ENCODE data around the gene TMEM44.
"Not testable (repeated sequence)": the region's sequence is repeated elsewhere in the genome, so short reads cannot be mapped to it uniquely, and the experiment has no call there.

The TMEM44 gene

DNA sequence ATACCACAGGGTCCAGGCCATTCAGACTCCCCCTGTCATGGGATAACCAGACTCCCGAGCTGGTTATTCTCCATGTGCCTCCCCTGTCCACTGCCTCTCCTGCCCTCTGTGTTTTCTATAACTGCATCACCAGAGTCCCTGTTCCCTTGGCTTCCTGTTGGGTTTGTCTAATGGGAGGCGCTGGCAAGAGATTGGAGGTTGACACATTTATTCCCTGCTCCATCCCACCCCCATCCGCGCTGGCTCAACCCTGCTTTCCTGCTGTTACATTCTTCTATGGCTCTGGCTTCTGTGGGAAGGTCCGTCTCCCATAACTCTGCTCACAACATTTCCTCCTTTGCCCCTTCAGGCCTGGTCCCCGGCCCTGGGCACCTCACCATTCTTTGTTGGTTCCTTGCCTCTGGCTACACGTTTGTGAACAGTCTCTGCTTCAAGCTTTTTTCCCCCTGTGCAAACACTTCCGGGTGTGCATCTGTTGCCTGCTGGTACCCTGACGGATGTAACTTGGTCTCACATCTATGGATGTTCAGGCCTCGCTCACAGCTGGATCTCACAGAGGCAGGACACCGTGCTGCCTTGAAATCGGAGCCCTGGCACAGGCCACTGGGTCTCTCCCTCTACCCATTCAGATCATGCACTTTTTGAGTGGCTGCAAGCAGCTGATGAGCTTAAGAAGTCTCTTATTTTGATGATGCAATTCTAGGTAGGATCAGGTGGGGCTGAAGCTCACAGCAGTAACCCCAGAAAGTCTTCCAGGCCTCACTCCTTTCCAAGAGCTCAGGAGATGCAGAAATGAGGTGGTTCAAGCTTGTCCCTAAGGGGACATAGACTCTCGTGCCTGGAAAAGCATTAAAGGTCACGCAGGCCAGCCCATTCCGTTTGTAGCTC lies 77.8 kb downstream of the TMEM44 start:
- Histone ChIP-seq H3K79me2 (ENCODE audit: control insufficient read depth, insufficient read depth, low read length, unreplicated experiment) (no peaks in the 10 kb centered on the region), H3K27ac (ENCODE audit: low read depth, low read length) (no peak overlapping the region), H3K4me1 (ENCODE audit: control insufficient read depth, insufficient read depth, low read length, unreplicated experiment) (peaks cover 6% of the 10 kb centered on the region), H2AFZ (ENCODE audit: low read length, unreplicated experiment) (no peak overlapping the region), H3K4me3 (ENCODE audit: low read depth, low read length) (no peak overlapping the region), H3K36me3 (ENCODE audit: insufficient read depth, low read length) (no peaks in the 10 kb centered on the region), H3K27me3 (ENCODE audit: insufficient read depth, low read length) (no peaks in the 10 kb centered on the region)

DNA sequence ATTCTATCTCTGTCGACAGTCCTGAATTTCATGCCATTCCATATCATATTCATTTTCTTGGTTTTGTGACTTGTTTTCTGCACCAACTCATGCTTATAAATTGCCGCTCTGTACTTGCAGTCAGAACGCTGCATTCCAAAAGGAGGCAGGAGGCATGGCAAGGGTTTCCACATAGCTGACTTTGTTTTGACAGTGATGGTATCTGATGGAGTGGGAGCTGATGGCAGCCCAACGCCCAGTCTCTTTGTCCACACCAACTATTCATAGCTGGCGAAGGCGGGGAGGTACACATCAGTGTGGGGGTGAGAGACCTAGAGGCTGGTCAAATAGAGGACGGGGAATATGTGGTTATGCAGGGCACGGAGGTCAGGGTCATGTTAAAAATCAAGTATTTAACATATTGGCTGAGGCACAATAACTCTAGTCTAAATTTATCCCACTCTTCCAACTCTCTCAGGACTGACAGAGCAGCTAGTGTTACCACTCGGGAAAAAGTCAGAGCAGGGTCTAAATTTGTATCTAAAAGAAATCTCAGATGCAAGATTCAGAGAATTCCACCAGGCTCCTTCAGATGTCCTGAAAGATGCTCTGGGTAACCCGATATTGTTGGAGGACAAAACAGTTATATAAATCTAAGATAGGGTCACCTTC lies 78.6 kb downstream of the TMEM44 start:
- H3K4me3 ChIP-seq (ENCODE audit: low read depth, low read length) = no peak overlapping the region
- no peak overlapping the region for H3K27ac ChIP-seq (ENCODE audit: low read depth, low read length)
- no peaks in the 10 kb centered on the region for H3K27me3 ChIP-seq (ENCODE audit: insufficient read depth, low read length)
- H3K79me2 ChIP-seq (ENCODE audit: control insufficient read depth, insufficient read depth, low read length, unreplicated experiment) = no peaks in the 10 kb centered on the region
- H3K36me3 ChIP-seq (ENCODE audit: insufficient read depth, low read length) = no peaks in the 10 kb centered on the region
- peaks cover 6% of the 10 kb centered on the region for H3K4me1 ChIP-seq (ENCODE audit: control insufficient read depth, insufficient read depth, low read length, unreplicated experiment)
- H2AFZ ChIP-seq (ENCODE audit: low read length, unreplicated experiment) = no peak overlapping the region

DNA sequence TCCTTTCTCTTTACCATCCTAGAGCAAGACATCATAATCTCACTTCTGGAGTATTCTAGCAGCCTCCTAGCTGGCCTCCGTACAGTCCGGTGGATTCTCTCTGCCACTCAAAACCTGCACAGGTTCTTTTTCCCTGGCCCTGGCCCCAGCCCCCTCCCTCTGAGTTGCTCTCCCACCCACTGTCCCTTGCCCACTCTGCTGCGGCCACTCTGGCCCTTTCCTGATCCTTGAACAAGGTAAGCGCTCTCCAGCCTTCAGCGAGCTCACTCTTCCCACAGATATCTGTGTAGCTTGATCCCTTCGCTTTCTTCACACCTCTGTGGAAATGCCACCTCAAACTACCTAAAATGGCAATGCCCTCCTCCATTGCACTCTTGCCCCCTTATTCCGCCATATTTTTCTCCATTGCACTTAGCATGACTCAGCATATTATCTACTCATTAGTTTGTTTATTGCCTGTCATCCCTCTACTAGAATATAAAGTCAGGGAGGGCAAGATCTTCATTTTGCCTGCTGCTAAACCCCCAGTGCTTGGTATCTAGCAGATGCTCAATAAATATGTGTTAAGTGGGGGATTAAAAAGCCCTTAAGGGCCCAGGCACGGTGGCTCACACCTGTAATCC lies 80.8 kb downstream of the TMEM44 start:
- H3K27ac ChIP-seq (ENCODE audit: low read depth, low read length) = no peak overlapping the region
- no peaks in the 10 kb centered on the region for H3K27me3 ChIP-seq (ENCODE audit: insufficient read depth, low read length)
- H3K4me1 ChIP-seq (ENCODE audit: control insufficient read depth, insufficient read depth, low read length, unreplicated experiment) = peaks cover 6% of the 10 kb centered on the region
- H3K36me3 ChIP-seq (ENCODE audit: insufficient read depth, low read length) = no peaks in the 10 kb centered on the region
- H3K79me2 ChIP-seq (ENCODE audit: control insufficient read depth, insufficient read depth, low read length, unreplicated experiment) = no peaks in the 10 kb centered on the region
- H3K4me3 ChIP-seq (ENCODE audit: low read depth, low read length) = no peak overlapping the region
- H2AFZ ChIP-seq (ENCODE audit: low read length, unreplicated experiment) = no peak overlapping the region

DNA sequence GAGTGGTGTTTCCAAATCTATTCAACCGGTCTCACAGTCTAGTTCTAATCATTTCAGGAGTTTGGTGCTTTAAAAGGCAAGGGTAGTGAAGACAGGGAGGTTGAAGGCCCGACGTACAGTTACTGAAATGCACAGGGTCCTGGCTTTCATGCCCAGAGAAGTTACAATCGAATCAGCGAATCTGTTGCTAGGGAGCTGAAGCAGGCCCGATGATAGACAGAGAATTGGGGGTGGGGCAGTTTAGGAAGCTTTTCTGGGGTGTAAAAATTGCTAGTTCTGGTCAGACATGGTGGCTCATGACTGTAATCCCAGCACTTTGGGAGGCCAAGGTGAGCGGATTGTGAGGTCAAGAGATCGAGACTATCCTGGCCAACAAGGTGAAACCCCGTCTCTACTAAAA lies 83.4 kb downstream of the TMEM44 start:
- H2AFZ ChIP-seq (ENCODE audit: low read length, unreplicated experiment) = no peak overlapping the region
- no peaks in the 10 kb centered on the region for H3K79me2 ChIP-seq (ENCODE audit: control insufficient read depth, insufficient read depth, low read length, unreplicated experiment)
- H3K4me3 ChIP-seq (ENCODE audit: low read depth, low read length) = no peak overlapping the region
- no peaks in the 10 kb centered on the region for H3K4me1 ChIP-seq (ENCODE audit: control insufficient read depth, insufficient read depth, low read length, unreplicated experiment)
- no peaks in the 10 kb centered on the region for H3K27me3 ChIP-seq (ENCODE audit: insufficient read depth, low read length)
- no peaks in the 10 kb centered on the region for H3K36me3 ChIP-seq (ENCODE audit: insufficient read depth, low read length)
- H3K27ac ChIP-seq (ENCODE audit: low read depth, low read length) = no peak overlapping the region

DNA sequence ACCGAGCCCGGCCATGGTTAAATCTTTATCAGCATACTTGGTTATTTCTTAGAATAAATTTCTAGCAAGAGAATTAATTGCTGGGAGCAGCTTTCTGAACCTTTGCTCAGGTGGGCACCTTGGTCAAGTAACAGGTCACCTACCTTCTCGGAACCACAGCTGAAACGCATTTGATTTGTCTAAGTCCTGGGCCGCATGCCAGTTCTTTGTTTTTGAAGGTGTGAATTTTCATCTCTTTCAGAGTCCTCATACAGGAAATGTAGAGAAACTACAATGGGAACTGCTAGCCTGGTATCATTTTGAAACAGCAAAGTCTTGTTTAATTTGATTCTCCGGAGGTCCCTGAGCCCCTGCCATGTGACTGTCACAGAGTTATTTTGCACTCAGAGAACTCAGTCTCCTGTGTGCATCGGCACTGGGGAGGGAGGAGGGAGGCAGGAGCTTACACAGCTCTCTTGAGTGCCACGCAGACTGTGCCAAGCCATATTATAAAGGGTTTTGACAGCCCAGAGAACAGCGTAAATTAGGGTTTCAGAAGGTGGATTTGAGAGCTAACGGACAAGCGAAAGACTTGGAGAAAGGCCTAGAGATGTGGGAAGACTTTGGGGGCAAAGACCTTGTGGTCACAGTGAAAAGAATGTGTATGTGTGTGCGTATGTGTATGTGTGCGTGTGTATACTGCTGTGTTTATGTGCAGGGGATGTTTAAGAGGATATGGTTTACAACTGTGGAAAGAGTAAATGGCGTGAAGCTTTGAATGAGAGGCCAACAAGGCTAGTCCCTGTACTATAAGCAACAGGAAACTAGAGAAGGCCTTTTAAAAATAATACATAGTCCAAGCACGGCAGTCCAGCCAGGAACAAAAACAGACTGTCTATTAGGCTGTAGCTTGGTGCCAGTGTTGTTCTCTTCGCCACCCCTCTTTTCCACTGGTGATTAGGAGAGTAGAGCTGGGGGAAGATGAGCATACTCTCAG lies 84.6 kb downstream of the TMEM44 start:
- Histone ChIP-seq H3K27me3 (ENCODE audit: insufficient read depth, low read length) (no peaks in the 10 kb centered on the region), H3K27ac (ENCODE audit: low read depth, low read length) (no peak overlapping the region), H3K36me3 (ENCODE audit: insufficient read depth, low read length) (no peaks in the 10 kb centered on the region), H3K79me2 (ENCODE audit: control insufficient read depth, insufficient read depth, low read length, unreplicated experiment) (no peaks in the 10 kb centered on the region), H3K4me1 (ENCODE audit: control insufficient read depth, insufficient read depth, low read length, unreplicated experiment) (no peaks in the 10 kb centered on the region), H3K4me3 (ENCODE audit: low read depth, low read length) (no peak overlapping the region), H2AFZ (ENCODE audit: low read length, unreplicated experiment) (no peak overlapping the region)

DNA sequence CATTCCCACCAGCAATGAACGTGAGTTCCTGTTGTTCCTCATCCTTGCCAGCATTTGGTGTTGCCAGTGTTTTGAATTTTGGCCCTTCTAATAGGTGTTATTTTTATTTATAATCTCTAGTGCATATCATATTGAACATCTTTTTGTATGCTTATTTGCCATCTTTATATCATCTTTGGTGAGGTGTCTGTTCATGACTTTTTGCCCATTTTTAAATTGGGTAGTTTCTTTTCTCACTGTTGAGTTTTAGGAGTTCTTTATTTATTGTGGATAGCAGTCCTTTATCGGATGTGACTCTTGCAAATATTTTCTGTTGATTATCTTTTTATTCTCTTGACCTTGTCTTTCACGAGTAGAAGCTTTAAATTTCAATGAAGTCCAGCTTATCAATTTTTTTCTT lies 86.2 kb downstream of the TMEM44 start:
- H3K27ac ChIP-seq (ENCODE audit: low read depth, low read length) = no peak overlapping the region
- H3K36me3 ChIP-seq (ENCODE audit: insufficient read depth, low read length) = no peaks in the 10 kb centered on the region
- no peaks in the 10 kb centered on the region for H3K4me1 ChIP-seq (ENCODE audit: control insufficient read depth, insufficient read depth, low read length, unreplicated experiment)
- H3K27me3 ChIP-seq (ENCODE audit: insufficient read depth, low read length) = no peaks in the 10 kb centered on the region
- H3K79me2 ChIP-seq (ENCODE audit: control insufficient read depth, insufficient read depth, low read length, unreplicated experiment) = no peaks in the 10 kb centered on the region
- H2AFZ ChIP-seq (ENCODE audit: low read length, unreplicated experiment) = no peak overlapping the region
- H3K4me3 ChIP-seq (ENCODE audit: low read depth, low read length) = no peak overlapping the region

DNA sequence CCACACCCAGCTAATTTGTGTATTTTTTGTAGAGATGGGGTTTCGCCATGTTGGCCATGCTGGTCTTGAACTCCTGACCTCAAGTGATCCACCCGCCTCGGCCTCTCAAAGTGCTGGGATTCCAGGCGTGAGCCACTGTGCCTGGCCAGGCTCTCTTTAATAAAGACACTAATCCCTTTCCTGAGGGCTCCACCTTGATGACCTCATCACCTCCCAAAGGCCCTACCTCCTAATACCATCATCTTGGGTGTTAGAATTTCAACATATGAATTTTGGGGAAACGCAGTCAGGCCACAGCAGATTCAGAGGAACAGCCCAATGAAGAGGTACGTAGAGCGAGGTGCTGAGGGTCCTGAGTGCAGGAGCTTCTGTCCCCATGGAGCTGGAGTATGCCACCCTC lies 87.7 kb downstream of the TMEM44 start:
- H3K4me3 ChIP-seq (ENCODE audit: low read depth, low read length); H3K36me3 ChIP-seq (ENCODE audit: insufficient read depth, low read length); H3K79me2 ChIP-seq (ENCODE audit: control insufficient read depth, insufficient read depth, low read length, unreplicated experiment); H3K4me1 ChIP-seq (ENCODE audit: control insufficient read depth, insufficient read depth, low read length, unreplicated experiment); H3K27ac ChIP-seq (ENCODE audit: low read depth, low read length); H2AFZ ChIP-seq (ENCODE audit: low read length, unreplicated experiment); H3K27me3 ChIP-seq (ENCODE audit: insufficient read depth, low read length): not testable (repeated sequence)

DNA sequence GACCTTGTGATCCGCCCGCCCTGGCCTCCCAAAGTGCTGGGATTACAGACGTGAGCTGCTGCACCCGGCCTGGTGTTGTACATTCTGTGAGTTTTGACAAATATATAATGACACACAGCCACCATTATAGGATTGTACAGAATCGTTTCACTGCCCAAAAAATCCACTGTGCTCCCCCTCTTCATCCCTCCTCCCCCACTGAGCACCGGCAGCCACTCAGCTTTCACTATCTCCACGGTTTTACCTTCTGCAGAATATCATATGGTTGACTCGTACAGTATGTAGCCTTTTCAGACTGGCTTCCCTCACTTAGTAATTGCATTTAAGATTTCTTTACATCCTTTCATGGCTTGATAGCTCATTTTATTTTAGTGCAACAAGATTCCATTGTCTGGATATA lies 89.7 kb downstream of the TMEM44 start:
- no peak overlapping the region for H2AFZ ChIP-seq (ENCODE audit: low read length, unreplicated experiment)
- H3K36me3 ChIP-seq (ENCODE audit: insufficient read depth, low read length) = no peaks in the 10 kb centered on the region
- H3K27ac ChIP-seq (ENCODE audit: low read depth, low read length) = no peak overlapping the region
- H3K79me2 ChIP-seq (ENCODE audit: control insufficient read depth, insufficient read depth, low read length, unreplicated experiment) = no peaks in the 10 kb centered on the region
- H3K4me3 ChIP-seq (ENCODE audit: low read depth, low read length) = no peak overlapping the region
- H3K27me3 ChIP-seq (ENCODE audit: insufficient read depth, low read length) = no peaks in the 10 kb centered on the region
- no peaks in the 10 kb centered on the region for H3K4me1 ChIP-seq (ENCODE audit: control insufficient read depth, insufficient read depth, low read length, unreplicated experiment)

DNA sequence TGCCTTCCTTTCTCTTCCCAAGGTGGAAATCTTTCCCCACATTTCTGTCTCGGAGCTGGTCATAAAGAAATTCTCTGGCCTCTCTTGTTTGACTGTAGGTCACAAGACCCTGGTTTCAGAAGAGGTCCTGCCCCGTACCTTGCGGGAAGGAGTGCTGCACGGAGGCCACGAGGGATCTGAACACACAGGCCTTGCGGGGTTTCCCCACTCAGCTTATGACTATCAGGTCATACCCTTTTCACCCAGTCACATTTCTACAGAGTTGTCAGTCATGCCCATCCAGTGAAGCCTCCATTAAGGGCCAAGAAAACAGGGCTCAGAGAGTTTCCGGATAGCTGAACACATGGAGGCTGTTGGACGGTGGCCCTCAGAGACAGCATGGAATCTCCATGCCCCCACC lies 91.7 kb downstream of the TMEM44 start:
- Histone ChIP-seq H3K79me2 (ENCODE audit: control insufficient read depth, insufficient read depth, low read length, unreplicated experiment) (no peaks in the 10 kb centered on the region), H3K27ac (ENCODE audit: low read depth, low read length) (no peak overlapping the region), H3K27me3 (ENCODE audit: insufficient read depth, low read length) (no peaks in the 10 kb centered on the region), H3K4me1 (ENCODE audit: control insufficient read depth, insufficient read depth, low read length, unreplicated experiment) (peaks cover 14% of the 10 kb centered on the region), H3K4me3 (ENCODE audit: low read depth, low read length) (no peak overlapping the region), H2AFZ (ENCODE audit: low read length, unreplicated experiment) (no peak overlapping the region), H3K36me3 (ENCODE audit: insufficient read depth, low read length) (no peaks in the 10 kb centered on the region)

DNA sequence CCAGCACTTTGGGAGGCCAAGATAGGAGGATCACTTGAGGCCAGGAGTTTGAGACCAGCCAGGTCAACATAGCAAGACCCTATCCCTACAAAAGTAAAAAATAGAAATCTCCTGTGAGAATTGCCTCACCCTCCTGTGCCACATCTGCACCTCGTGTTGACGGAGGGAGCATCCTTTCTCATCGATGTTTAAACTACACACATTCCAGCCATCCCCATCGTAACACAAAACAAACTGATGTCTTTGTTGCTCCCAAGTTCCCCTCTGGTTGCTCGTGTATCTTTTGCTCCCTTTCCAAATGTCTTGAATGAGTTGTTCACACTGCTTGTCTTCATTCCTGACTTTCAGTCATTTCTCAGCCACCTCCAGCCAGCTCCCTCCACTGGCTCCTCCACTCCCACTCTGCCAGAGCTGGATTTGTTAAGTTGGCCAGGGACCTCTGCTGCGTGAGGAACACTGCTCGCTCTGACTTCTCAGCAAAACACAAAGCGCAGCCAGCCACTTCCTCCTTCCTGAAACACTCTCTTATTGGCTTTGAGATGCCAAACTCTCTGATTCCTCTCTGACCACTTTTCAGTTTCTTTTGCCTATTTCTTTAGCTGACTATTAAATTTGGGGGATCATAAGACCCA lies 92.8 kb downstream of the TMEM44 start:
- no peak overlapping the region for H2AFZ ChIP-seq (ENCODE audit: low read length, unreplicated experiment)
- no peaks in the 10 kb centered on the region for H3K79me2 ChIP-seq (ENCODE audit: control insufficient read depth, insufficient read depth, low read length, unreplicated experiment)
- H3K36me3 ChIP-seq (ENCODE audit: insufficient read depth, low read length) = no peaks in the 10 kb centered on the region
- H3K4me1 ChIP-seq (ENCODE audit: control insufficient read depth, insufficient read depth, low read length, unreplicated experiment) = peaks cover 14% of the 10 kb centered on the region
- H3K27ac ChIP-seq (ENCODE audit: low read depth, low read length) = no peak overlapping the region
- no peaks in the 10 kb centered on the region for H3K27me3 ChIP-seq (ENCODE audit: insufficient read depth, low read length)
- no peak overlapping the region for H3K4me3 ChIP-seq (ENCODE audit: low read depth, low read length)

Data from ACC112 (cell line).